Raji (cell line): ENCODE results near the gene ADARB2.

Experiments used
- POLR2A ChIP-seq: IDR thresholded peaks from 2 replicates; pipeline ENCODE4 v1.6.1; 2011; ENCODE audit warnings: low read depth, low read length, control low read depth; ENCODE audit not compliant: insufficient read depth

The ADARB2 gene

DNA sequence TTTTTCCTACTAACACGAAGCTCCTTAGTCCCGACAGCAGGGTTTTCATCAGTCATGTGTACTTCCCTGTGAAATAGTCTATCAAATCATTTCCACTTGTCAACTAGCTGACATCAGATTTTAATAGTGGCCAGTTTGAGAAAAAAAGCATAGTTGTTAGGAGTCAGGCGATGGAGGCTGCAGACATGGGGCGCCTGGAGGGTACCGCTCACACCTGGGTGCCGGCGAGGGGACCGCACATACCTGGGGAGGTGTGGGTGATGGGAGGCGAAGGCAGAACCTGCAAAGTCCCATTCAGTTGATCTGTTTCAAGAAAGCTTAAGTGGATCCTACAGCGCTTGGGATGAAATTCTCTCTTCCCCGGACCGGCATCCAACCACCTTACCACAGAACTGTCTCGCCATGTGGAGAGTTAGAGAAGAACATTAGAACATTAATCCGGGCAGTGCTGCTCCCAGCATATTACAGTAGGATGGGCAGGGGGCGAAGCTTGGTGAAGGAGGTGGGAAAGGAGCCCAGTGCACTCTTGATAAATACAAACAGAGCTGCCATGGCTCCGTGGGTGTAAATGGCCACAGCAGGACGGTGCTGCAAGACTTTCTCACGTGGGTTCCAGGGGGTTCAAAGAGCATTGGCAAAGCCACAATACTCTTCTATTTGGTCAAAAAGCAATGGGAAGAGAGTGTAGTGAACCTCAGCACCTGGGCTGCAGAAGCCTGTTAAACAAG lies 24.2 kb downstream of the ADARB2 start:
- TF ChIP-seq POLR2A: no peak

DNA sequence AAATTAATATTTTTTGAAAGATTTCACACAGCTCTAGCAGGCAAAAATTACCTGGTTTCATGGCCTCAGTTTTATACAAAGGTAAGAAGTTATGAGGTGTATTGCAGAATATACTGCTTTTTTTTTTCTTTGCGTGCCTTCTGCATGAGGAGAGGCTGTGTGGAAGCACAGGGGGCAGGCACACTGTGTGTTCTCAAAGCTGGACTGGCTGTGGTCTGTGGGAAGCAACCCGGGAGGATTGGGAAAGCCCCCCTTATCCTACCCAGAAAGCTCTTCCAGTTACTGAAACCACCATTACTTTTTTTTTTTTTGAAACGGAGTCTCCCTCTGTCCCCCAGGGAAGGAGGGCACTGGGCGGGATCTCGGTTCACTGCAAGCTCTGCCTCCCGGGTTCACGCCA lies 25.0 kb downstream of the ADARB2 start:
- no peak for TF ChIP-seq POLR2A

DNA sequence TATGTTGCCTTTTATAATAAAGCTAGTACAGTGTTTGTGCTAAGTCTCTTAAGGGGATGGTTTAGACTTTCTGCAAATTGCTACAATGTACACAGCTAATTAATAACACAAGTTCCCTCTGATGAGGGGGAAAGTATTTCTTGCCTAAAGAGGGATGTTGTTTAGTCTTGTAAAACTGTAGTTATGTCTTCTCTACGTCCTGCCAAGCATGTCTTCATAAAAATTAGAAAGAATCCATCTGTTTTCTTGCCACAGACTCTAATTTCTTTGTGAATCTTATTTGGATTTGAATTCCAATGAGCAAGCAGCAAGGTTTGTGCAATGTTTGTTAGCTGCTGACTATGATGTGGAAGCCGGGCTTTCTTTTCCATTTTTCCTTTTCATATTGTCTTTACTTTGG lies 28.2 kb downstream of the ADARB2 start:
- TF ChIP-seq POLR2A: no peak

DNA sequence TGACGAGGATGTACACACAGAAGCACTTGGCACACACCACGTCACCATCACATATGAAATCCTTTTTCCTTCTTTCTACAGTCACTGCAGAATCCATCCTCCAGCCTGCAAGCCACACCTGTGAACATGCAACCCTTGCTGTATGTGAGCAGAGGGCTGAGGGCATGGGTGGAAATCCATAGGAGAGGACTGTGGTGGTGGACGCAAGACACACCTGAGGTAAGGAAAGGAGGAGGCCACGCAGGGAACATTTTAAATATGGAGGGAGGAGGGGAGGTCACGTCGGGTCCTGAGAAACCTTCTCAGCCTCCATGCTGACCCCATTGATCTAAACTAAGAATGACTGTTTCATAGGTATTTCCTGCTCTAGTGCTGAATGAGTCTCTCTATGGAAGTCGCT lies 28.6 kb downstream of the ADARB2 start:
- no peak for TF ChIP-seq POLR2A

DNA sequence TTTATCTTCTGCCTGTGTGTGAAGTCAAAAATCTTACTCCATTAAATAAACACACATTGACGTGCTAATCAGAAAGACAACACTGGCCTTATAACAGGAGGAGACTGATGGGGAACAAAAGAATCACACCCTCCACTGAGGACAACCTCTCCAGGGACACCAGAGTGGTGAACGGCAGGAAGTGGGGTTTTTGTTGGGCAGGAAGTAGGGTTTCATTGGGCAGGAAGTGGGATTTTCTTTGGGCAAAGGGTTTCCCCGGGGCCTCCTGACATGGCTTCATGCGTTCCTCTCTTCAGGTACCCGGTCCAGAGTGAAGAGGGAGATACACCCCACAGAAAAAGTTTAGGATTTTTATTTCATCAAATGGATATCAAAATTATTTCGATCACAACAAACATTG lies 30.6 kb downstream of the ADARB2 start:
- TF ChIP-seq POLR2A: no peak

DNA sequence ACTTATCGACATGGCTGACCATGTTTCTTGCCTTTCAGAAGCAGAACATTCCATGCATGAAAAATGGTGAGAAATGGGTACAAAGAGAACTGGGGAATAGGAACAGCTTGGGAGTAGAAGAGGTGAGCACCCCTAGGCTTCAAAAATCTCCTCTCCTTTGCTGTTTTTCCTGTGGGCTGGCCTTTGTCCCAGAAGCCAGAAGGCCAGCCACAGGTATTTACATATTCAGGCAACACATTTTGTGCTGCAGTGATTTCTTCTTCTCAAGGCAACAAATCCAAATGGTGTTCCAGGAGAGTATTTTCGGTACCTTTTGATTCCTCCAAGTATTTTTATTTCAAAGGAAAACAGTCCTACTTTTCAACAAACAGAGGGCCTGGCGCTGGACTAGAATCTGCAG lies 31.1 kb downstream of the ADARB2 start:
- TF ChIP-seq POLR2A: no peak

DNA sequence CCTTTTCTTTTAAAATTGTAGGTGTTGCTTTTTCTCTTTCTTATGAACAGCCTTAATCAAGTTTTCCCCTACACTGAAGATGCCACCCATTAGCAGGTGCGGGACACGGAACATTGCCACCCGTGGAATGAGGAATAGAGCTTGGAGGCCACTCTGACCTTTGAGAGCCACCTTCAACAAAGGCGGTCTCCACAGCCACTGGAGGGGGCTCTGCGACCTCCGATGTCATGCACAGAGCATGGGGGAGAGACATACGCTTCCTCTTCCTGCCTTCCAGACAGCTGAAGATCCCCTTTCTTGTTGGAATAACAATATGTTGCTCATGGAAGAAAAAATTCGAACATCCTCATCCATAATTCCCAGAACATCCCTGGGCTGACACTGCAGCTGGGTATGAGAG lies 39.1 kb downstream of the ADARB2 start:
- no peak for TF ChIP-seq POLR2A

DNA sequence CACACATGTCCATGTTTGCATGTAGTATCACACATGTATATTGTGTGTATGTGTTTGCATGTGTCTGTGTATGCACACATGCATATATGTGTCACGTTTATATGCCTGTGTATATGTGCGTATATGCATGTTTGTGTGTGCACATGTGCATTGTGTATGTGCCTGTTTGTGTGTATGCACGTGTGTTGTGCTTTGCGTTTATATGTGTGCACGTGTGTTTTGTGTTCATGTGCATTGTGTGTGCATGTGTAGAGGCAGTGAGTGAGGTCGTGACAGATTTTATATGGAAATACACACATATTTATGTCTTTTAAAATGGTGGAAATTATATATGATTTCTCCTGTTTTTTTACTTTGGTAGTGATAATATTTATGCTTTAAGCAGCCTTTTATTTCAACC lies 41.2 kb downstream of the ADARB2 start:
- no peak for TF ChIP-seq POLR2A

DNA sequence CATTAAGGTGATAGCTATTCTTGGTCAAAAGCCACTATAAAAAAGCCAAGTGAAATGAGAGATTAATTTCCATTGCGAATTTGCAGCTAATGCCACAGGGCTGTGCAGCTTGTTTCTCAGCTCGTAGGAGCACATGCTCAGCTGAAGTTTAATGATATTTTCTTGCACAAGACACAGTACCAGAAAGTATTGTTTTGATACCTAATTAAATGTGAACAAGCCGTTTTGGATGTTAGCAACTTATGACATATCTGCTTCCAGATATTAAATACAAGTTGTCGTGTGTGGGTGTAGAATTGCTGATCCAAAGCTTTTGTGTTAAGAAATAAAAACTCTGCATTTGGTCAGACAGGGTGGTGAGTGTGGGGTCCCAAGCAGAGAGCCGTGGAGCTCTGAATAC lies 47.2 kb downstream of the ADARB2 start:
- no peak for TF ChIP-seq POLR2A

DNA sequence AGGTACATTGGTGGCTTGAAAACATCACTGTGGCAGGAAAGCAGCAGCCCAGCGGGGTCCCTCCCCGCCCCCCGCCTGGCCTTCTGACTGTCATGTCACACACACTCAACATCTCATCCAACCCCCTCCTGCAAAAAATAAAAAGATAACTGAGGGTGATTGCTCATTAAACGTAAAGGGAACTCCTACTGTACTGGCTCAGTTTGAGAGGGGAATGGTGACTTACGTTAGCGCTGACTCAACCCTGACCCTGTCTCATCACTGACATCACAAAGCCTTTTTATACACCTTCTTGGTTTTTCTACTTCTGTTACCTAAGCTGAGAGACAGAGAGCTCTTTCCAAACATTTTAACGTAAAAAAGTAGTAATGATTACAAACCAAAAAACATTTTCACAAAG lies 48.8 kb downstream of the ADARB2 start:
- no peak for TF ChIP-seq POLR2A

DNA sequence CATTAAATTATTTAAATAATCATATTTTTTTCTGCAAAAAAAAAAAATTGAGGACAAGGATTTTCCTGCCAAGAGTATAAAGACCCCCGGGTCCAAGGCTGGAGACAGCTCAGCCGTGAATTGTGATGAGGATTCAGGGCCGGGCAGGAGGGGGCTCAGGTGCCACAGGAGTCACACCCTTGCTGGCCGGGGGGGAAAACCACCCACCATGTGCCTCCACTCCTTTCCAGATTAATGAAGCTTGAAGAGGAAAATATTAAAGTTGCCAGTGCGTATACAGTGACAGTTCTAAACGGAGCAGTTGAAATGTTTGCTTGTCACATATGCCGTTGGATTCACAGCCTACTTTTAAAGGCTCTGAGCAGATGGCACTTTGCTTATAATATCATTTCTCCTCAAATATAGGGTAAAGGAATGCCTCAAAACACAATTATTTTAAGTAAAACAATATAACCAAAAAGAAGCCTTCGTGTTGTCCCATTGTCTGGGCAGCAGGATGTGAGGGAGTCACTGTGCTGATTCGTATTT lies 49.6 kb downstream of the ADARB2 start:
- TF ChIP-seq POLR2A: no peak

DNA sequence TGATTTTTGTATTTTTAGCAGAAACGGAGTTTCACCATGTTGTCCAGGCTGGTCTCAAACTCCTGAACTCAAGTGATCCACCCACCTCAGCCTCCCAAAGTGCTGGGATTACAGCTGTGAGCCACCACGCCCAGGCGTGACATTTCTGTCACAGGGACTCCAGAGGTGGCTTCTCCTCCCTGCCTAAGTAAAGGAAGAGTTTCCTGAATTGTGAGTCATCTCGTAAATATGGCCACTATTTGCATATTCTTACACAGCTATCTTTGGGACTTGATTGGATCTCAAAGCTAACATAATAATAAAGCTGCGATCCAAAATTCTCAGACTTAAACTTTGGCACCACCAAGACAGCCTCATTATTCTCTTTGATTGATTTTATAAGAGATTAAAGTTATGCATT lies 50.1 kb downstream of the ADARB2 start:
- no peak for TF ChIP-seq POLR2A

DNA sequence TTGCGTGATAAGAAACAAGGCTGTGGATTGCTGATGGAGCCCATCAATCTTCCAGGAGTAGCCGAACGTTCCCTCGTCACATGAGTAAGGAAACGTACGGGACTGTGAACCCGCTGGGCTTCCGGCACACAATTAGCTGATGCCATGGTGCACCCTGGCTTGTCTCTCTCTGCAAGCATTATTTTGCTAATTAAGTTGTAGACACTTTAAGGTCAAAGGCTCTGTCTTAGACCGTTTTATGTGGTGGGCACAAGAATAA lies 50.9 kb downstream of the ADARB2 start:
- no peak for TF ChIP-seq POLR2A

DNA sequence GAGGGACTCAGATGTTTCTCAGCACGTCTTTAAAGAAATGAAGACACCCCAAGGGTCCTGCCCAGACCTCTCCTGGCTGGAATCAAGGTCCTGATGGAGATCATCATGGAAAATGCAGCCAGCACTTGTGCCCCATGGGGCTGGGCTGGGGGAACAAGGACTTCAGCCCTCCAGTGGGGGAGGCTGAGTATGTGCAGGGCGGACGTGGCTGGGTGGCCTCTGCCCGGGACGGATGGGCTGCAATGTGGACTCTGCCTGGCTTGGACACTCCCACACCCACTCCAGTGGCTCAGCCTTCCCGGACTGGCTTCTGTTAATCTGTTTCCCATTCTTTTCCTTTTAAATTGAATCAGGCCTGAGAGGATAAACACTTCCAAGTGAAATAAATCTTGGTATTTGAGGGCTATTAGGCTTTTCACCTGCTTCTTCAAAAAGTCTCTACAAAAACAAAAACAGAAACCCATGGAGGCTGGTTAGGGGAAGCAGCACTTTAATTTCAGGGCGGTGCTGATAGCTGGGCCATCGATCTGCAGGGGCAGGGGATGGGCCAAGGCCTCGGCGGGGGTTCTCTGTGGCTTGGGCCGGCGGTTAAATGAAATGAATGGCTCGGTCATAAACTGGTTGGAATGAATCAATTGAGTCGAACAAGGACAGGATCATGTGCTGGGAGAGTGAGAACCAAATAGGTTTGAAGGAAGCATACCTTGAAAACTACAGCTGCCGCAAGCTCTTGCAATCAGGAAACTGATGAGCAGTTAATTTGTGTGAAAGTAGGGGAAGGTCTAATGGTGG lies 51.4 kb downstream of the ADARB2 start:
- TF ChIP-seq POLR2A: no peak

DNA sequence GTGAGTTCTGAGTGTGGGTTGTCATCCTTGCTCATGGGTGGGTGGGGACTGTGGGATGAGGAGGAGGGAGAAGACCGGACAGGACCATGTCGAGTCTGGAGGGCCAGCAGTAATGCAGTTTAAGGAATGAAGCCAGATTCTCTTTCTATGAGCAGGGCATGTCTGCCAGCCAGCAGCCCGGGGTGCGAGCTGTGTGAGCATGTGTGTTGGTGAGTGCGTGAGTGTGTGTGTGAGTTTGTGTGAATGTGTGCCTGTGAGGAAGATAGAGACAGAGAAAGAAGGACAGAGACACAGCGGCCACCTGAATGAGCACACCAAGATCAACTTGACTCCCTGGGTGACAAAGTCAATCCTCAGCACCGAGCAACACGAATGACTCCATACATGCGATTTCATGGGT lies 52.3 kb downstream of the ADARB2 start:
- TF ChIP-seq POLR2A: no peak

DNA sequence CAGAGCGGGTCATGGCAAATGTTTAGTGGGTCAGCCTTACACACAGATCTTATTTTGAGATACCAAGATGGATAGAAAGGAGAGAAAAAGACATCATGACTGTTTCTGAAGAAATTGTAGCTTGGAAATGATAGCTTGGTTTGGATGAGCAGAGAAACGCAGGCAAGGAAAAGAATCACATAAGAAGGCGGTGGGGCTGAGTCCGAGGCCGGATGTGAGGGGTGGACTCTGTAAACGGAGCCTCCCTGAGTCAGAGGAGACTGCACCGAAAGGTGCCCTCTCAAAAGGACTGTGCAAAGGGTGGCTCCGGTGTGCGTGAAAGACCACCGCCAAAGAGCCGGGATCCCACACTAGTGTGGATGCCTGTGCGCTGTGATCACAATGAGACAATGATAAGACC lies 53.7 kb downstream of the ADARB2 start:
- TF ChIP-seq POLR2A: no peak
